Neural progenitor cell (in vitro differentiated cells): Measurements from ENCODE around the gene MAN2A1. TPM values are rescaled to one million over a fixed set of nuclear protein-coding genes. Genes with fewer than 3 reads are reported as not detected.

ENCODE experiments used
- DNase-seq: peaks from one replicate; pipeline ENCODE4 v3.0.0-alpha.2; 2016; ENCODE audit warnings: low spot score
- H2AFZ ChIP-seq: fragments of 200-600 bp; sonication (generic); replicated peaks from 2 replicates; pipeline ENCODE4 v1.6.1; 2016; ENCODE audit warnings: antibody characterized with exemption
- H3F3A ChIP-seq: fragments of 200-600 bp; sonication (generic); 2 replicates; pipeline ENCODE4 v1.6.1; 2016; ENCODE audit warnings: antibody characterized with exemption, low read depth
- H3K27ac ChIP-seq: fragments of 200-600 bp; sonication (generic); 2 replicates; pipeline ENCODE4 v1.5.1; 2016; ENCODE audit warnings: mild to moderate bottlenecking
- H3K27me3 ChIP-seq: fragments of 200-600 bp; sonication (generic); 2 replicates; pipeline ENCODE4 v1.6.1; 2016; ENCODE audit warnings: mild to moderate bottlenecking, moderate library complexity
- H3K36me3 ChIP-seq: fragments of 200-600 bp; sonication (generic); 2 replicates; pipeline ENCODE4 v1.5.1; 2016
- H3K4me1 ChIP-seq: fragments of 200-600 bp; sonication (generic); 2 replicates; pipeline ENCODE4 v1.6.1; 2016; ENCODE audit warnings: mixed run types
- H3K4me2 ChIP-seq: fragments of 200-600 bp; sonication (generic); 2 replicates; pipeline ENCODE4 v1.6.1; 2016
- H3K4me3 ChIP-seq: fragments of 200-600 bp; sonication (generic); 2 replicates; pipeline ENCODE4 v1.5.1; 2016
- H3K79me2 ChIP-seq: fragments of 200-600 bp; sonication (generic); 2 replicates; pipeline ENCODE4 v1.6.1; 2016; ENCODE audit warnings: low read depth
- H3K9ac ChIP-seq: fragments of 200-600 bp; sonication (generic); 2 replicates; pipeline ENCODE4 v1.6.1; 2016
- H3K9me3 ChIP-seq: fragments of 200-600 bp; sonication (generic); 2 replicates; pipeline ENCODE4 v1.5.1; 2016; ENCODE audit warnings: low read depth
- H4K20me1 ChIP-seq: fragments of 200-600 bp; sonication (generic); 2 replicates; pipeline ENCODE4 v1.6.1; 2016; ENCODE audit warnings: low read depth
- H3K27ac Mint-ChIP-seq: 3 replicates; pipeline ENCODE4 v1.8.0; 2021; ENCODE audit warnings: mixed read lengths
- H3K27me3 Mint-ChIP-seq: 2 replicates; pipeline ENCODE4 v1.8.0; 2022; ENCODE audit warnings: low read depth, mild to moderate bottlenecking, inconsistent platforms, moderate library complexity, mixed read lengths; ENCODE audit not compliant: insufficient read depth
- H3K36me3 Mint-ChIP-seq: 3 replicates; pipeline ENCODE4 v1.8.0; 2021; ENCODE audit warnings: mixed read lengths
- H3K4me1 Mint-ChIP-seq: 3 replicates; pipeline ENCODE4 v1.8.0; 2021; ENCODE audit warnings: mixed read lengths
- H3K4me3 Mint-ChIP-seq: 3 replicates; pipeline ENCODE4 v1.8.0; 2021; ENCODE audit warnings: mild to moderate bottlenecking, moderate library complexity, mixed read lengths
- H3K9me3 Mint-ChIP-seq: 3 replicates; pipeline ENCODE4 v1.8.0; 2020; ENCODE audit warnings: mixed read lengths
- CTCF ChIP-seq: fragments of 200-600 bp; sonication (generic); IDR thresholded peaks from 2 replicates; pipeline ENCODE4 v1.5.1; 2017; ENCODE audit warnings: antibody characterized with exemption, mild to moderate bottlenecking
- EZH2 ChIP-seq: fragments of 200-600 bp; sonication (generic); IDR thresholded peaks from 2 replicates; pipeline ENCODE4 v1.6.1; 2017; ENCODE audit warnings: antibody characterized with exemption, mild to moderate bottlenecking, moderate library complexity
- EZH2phosphoT487 ChIP-seq: fragments of 200-600 bp; sonication (generic); IDR thresholded peaks from 2 replicates; pipeline ENCODE4 v1.6.1; 2017; ENCODE audit warnings: antibody characterized with exemption
- total RNA-seq: library from RNA; depleted of rRNA; stranded (reverse); fragments of >200 nt; gene quantifications from 2 replicates; pipeline ENCODE4 v1.2.3, GENCODE V29; 2015; ENCODE audit warnings: low replicate concordance

MAN2A1 gene
- total RNA-seq, 1 donor from 2014 or later, result 130 TPM

GRCh38 chr5:109762821-109763220 is 73.1 kb downstream of the MAN2A1 start:
- Histone ChIP-seq H2AFZ (no peak overlapping the region), H3F3A (no peaks in the 10 kb centered on the region), H3K4me1 (no peaks in the 10 kb centered on the region), H3K4me3 (no peak overlapping the region), H3K79me2 (peaks cover 77% of the 10 kb centered on the region), H3K27me3 (no peaks in the 10 kb centered on the region), H4K20me1 (no peaks in the 10 kb centered on the region), H3K27ac (no peak overlapping the region), H3K4me2 (no peak overlapping the region), H3K9ac (no peak overlapping the region), H3K36me3 (peaks cover 3% of the 10 kb centered on the region), H3K9me3 (no peaks in the 10 kb centered on the region)
- no peaks in the 10 kb centered on the region for H3K4me1 Mint-ChIP-seq
- peaks cover 54% of the 10 kb centered on the region for H3K36me3 Mint-ChIP-seq
- H3K27me3 Mint-ChIP-seq, result no peaks in the 10 kb centered on the region
- H3K27ac Mint-ChIP-seq, result no peak overlapping the region
- no peak overlapping the region for H3K4me3 Mint-ChIP-seq
- DNase-seq, result no peak
- TF ChIP-seq EZH2phosphoT487 (no peak), EZH2 (no peak), CTCF (no peak)
- H3K9me3 Mint-ChIP-seq, result peaks cover 17% of the 10 kb centered on the region

GRCh38 chr5:109767184-109767995 is 77.7 kb downstream of the MAN2A1 start:
- H3K9me3 Mint-ChIP-seq, result peaks cover 4% of the 10 kb centered on the region
- H3K4me2 ChIP-seq, result no peak overlapping the region
- no peaks in the 10 kb centered on the region for H3K27me3 Mint-ChIP-seq
- H3K9me3 ChIP-seq, result no peaks in the 10 kb centered on the region
- peaks cover 49% of the 10 kb centered on the region for H3K36me3 Mint-ChIP-seq
- H3K27me3 ChIP-seq, result no peaks in the 10 kb centered on the region
- no peak overlapping the region for H3K4me3 ChIP-seq
- H3K27ac Mint-ChIP-seq, result no peak overlapping the region
- H3K4me1 ChIP-seq, result no peaks in the 10 kb centered on the region
- no peak overlapping the region for H3K27ac ChIP-seq
- H3K9ac ChIP-seq, result no peak overlapping the region
- H3K79me2 ChIP-seq, result peaks cover 38% of the 10 kb centered on the region
- no peak for DNase-seq
- no peak for TF ChIP-seq CTCF
- no peak for TF ChIP-seq EZH2
- TF ChIP-seq EZH2phosphoT487, result no peak
- H3K4me3 Mint-ChIP-seq, result no peak overlapping the region
- H2AFZ ChIP-seq, result no peak overlapping the region
- H4K20me1 ChIP-seq, result no peaks in the 10 kb centered on the region
- peaks cover 8% of the 10 kb centered on the region for H3K36me3 ChIP-seq
- no peaks in the 10 kb centered on the region for H3K4me1 Mint-ChIP-seq
- H3F3A ChIP-seq, result no peaks in the 10 kb centered on the region

- no peaks in the 10 kb centered on the region for H3K4me1 Mint-ChIP-seq
- no peak overlapping the region for H2AFZ ChIP-seq
- H3K36me3 Mint-ChIP-seq, result peaks cover 49% of the 10 kb centered on the region
These were observed 78.3 kb downstream of the MAN2A1 start for GRCh38 chr5:109767997-109768396.

More at GRCh38 chr5:109767997-109768396, 78.3 kb downstream of the MAN2A1 start:
- no peak overlapping the region for H3K27ac ChIP-seq
- no peak overlapping the region for H3K4me3 ChIP-seq
- peaks cover 32% of the 10 kb centered on the region for H3K79me2 ChIP-seq
- Mint-ChIP-seq H3K27me3 (no peaks in the 10 kb centered on the region), H3K4me3 (no peak overlapping the region), H3K27ac (no peak overlapping the region), H3K9me3 (no peaks in the 10 kb centered on the region)
- DNase-seq, result no peak
- H3K27me3 ChIP-seq, result no peaks in the 10 kb centered on the region
- peaks cover 5% of the 10 kb centered on the region for H3K36me3 ChIP-seq
- H3K9me3 ChIP-seq, result no peaks in the 10 kb centered on the region
- H4K20me1 ChIP-seq, result no peaks in the 10 kb centered on the region
- no peaks in the 10 kb centered on the region for H3F3A ChIP-seq
- H3K4me2 ChIP-seq, result no peak overlapping the region
- no peaks in the 10 kb centered on the region for H3K4me1 ChIP-seq
- TF ChIP-seq CTCF, result no peak
- TF ChIP-seq EZH2, result no peak
- no peak for TF ChIP-seq EZH2phosphoT487
- no peak overlapping the region for H3K9ac ChIP-seq
